Activated CD8-positive, alpha-beta memory T cell treated with anti-CD3 and anti-CD28 coated beads, Interleukin-2, amount 50 U/mL, for 48 hours (primary cell): ENCODE data around the gene ORMDL1.
A peak's percentile ranks its signal among the peaks of the same experiment; 100 is the strongest.

Experiments used
- DNase-seq: peaks from one replicate; pipeline ENCODE4 v3.0.0-alpha.2; 2020

ORMDL1 gene, protein sequence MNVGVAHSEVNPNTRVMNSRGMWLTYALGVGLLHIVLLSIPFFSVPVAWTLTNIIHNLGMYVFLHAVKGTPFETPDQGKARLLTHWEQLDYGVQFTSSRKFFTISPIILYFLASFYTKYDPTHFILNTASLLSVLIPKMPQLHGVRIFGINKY

DNA sequence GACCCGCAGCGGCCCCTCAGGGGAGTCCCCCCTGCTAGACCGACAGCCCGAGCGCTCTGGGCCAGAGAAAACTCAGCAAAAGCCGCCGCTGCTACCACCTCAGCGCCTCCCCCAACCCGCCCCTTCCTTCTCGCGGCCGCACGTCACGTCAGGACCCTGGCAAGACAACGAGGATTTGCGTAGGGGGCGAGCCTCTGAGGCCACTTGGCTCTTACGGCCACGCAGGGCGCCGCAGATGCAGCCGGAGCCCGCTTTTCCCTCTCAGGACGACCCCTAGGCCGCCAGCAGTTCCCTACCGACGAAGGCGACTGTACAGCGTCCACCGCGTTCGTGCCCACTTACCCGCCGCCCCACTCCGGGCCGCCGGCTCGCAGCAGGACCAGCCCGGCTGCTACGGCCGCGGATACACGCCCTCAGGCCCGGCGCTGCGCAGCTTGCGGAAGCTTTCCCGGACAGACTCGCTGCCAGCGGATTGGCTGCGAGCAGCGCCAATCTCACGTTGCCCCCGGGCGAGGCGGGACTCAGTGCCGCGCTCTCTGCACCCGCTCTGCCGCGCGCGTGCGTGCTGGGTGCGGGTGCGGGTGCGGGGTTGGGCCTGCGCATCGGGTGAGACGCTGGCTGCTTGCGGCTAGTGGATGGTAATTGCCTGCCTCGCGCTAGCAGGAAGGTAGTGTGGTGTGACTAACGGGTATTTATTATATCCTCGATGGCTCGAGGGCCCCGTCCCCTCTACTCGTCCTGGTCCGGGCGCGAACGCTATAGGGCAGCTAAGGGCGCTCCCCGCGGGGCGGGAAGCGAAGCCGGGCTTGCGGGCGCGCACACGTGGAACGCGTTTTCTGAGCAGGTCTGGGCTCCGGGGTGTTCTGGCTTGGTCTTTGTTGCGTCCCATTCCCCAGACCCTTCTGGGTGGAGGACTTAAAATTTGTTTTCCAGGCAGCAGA lies at the start of gene ORMDL1, which contains the start of gene PMS1:
ORMDL1 (minus strand) TSS at position 413 of the 941 bp plus-strand sequence. CDS start 1,744 bp downstream, outside the sequence.
PMS1 (plus strand) TSS at position 524 of the 941 bp plus-strand sequence. CDS start 7,360 bp downstream, outside the sequence.
- DNase-seq: peak; percentile 96

DNA sequence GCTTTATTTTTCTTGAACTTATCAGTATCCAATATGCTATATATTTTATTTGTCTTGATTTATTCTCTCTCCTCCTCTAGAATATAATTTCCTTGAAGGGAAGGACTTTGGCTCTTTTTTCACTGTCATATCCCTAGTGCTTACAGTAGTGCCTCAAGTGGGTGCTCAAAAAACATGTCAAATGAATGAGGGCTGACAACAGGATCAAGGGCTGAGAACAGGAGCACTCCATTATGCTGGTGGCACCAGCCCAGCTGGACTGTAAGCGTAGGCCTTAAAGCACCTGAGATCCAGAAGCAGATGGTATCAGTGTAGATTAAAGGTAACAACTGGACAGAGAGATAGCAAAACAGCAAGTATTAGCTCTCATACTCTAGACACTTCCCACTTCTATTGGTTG lies 46.4 kb upstream of the ORMDL1 start:
- DNase-seq: no peak

DNA sequence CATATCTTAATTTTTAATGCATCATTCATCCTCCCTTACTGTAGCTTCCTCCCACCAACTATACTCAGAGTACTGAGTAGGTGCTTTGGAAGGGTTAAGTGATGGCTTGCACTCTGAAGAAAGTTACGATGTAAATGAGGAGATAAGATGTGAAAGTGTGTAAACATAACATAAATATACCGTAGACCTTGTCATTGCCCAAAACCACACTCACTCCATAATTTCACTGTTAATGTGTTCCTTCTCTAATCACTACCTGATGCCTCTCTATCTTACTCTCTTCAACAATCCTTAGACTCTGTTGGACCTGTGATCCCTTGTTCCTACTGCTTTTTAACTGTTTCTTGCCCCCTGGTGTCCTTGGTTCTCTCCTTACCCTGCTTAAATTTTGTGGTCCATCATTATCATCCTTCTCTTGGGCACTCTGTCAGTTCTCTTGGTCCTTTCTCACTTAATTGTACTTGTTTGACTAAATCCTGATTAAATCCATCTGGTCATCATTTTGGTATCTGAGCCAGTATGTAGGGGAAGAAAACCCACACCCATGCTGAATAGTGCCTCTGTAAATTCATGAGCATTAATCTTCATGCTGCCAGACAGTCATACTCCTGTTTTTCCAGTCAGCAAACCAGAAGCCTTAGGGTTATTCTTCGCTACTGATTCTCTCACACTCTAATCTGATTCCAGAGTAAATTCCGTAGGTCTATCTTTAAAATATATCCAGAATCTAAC lies 45.1 kb upstream of the ORMDL1 start:
- no peak for DNase-seq

DNA sequence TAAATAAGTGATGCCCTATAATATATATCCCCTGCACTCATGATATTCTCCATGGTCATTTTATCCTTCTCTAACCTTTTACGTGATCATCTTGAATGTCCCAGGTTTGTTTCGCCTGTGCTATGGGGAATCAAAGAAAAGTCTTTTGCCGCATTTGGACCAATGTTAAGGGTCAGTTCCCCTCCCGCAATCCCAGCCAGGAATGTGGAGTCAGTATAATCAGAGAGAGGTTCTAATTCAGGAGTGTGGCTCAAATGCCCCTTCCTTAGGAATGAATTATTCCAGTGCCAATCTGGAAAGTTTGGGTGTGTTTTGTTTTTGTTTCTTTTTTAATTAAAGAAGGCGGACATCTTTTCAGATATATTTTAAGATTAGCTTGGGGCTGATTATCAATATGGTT lies 41.9 kb upstream of the ORMDL1 start:
- no peak for DNase-seq

DNA sequence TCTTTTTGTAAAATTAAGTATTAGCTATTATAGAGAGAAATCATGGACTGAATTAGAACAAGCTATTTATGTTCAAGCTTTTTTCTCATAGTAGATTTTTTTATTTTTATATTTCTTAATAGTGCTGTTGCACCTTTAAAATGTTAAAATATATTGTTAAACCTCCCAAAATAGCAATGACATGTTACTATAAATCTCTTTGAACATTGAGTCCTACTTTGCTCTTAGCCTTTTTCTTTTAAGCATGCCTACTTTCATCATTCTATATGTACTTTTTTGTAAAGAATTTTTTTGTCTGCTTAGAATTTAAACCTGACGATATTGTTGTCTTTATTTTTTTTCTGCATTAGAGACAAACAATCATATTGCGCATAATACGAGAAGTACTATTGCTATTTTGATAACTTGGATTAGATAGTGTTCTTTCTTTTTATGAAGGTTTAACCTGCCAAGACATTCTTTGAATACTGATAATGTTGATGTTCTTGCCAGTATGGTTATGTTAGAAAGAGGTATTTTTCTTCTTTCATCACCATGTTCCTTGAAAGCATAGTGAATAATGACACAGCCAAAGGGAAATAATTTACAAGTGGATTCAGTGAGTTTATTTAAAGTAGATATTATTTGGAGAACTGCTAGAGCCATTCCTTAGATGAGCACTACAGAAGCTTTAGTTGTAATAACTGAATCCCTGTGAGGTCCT lies 40.7 kb upstream of the ORMDL1 start:
- no peak for DNase-seq

DNA sequence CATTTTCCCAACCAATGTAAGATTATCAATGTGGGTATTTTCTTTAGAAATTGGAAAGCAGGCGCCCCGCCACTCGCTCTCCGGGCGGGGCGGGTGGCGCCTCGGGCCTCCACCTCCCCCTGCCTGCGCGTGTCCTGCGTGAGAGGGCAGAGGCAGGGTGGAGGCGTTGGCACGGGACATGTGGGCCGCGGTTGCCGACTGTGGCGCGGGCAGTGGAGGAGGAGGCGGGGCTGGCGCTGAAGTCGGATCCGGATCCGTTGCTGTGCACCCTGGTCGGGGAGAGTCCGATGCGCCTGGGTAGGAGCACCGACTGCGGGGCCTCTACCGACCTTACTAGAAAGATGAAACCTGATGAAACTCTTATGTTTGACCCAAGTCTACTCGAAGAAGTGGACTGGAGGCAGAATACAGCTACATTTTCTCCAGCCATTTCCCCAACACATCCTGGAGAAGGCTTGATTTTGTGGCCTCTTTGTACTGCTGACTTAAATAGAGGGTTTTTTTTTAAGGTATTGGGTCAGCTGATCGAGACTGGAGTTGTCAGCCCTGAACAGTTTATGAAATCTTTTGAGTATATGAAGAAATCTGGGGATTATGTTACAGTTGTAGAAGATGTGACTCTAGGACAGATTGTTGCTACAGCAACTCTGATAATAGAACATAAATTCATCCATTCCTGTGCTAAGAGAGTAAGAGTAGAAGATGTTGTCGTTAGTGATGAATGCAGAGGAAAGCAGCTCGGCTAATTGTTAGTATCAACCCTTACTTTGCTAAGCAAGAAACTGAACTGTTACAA lies 38.0 kb upstream of the ORMDL1 start:
- no peak for DNase-seq

DNA sequence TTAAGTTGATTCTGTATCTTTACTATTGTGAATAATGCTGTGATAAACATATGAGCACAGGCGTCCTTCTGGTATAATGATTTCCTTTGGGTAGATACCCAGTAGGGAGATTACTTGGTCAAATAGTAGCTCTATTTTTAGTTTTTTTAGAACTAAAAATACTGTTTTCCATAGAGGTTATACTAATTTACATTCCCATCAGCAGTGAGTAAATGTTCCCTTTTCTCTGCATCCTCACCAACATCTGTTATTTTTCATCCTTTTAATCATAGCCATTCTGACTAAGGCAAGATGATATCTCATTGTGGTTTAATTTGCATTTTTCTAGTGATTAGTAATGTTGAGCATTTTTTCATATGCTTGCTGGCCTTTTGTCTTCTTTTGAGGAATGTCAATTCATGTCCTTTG lies 35.2 kb upstream of the ORMDL1 start:
- DNase-seq: no peak

DNA sequence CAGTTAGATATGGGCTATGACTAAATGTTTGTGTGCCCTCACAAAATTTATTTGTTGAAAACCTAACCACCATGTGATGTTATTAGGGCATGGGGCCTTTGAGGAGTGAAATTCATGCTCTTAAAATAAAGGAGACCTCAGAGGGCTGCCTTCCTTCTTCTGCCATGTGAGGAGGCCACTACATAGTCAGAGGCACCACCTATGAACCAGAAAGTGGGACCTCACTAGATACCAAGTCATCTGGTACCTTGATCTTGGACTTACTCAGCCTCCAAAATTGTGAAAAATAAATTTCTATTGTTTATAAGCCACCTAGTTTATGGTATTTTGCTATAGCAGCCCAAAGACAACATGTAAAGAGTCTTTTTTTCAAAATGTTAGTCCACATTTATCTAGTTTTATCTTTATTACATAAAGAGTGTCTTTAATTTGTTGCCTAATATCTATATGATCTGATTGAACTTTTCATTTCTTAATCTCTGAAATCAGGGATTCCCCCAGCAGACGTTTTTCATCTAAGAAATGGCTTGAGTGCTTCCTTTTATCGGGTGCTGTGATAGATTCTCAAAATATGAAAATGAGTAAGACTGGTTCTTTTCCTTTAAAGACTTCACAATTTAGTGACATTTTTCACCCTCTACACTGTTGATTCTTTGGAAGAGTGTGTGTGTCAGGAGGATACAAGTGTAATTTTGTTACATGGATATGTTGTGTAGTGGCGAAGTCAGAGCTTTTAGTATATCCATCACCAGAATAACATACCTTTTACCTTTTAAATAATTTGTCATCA lies 34.3 kb upstream of the ORMDL1 start:
- DNase-seq: no peak

DNA sequence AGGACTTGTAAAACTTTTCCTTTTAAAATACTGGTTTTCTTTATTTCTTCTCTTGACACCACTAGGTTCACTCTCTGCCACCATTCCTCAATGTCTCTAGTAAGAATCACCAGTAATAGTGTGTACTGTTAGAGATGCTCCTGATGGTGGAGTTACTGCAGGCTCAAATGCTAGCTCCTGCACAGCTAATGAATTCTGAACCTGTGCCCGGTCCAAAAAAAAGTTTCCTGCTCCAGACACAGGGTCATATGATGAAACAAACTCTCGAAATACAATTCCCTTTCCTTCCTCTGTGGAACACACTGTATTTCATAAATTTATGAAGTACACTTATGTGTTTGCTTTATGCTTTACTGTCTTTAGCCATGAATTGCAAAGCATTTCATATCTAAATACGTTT lies 19.3 kb upstream of the ORMDL1 start:
- DNase-seq: no peak

DNA sequence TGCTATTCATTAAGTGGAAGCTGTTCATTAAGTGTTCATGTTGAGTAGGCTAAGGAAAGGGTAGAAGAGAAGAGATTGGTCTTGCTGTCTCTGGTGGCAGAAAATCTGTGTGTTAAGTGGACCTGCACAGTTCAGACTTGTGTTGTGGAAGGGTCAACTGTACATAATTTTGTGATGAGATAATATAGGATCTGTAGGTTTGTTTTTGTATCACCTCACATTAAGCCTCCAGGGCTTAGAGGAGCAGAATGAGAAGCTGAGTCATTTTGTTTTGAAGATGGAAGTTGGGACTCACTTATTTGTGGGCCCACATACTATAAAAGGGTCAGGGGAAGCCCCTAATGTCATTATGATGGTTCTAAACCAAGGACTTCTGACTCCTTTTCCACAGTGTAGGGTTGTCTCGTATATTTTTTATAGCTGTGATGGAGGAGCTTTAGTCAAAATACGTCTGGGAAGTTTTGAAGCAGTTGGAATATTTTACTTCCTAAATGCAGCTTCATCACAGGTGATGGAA lies 18.3 kb upstream of the ORMDL1 start:
- no peak for DNase-seq

DNA sequence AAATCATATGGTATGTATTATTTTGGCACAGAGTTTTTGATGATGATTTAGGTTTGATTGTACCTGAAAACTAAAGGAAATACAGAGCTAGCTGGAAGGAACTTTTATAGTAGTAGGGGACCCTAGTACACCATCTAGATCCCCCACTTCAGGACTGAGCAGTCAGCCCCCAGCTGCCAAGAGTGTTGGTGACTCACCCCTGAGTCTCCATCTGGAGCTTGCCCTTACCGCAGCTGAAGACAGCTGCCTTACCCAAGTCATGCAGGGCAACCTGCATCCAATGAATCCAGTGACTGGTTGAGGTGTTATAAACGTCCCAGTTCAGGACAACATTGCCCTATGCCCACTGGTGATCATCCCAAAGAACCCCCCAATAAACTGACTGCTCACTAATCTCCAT lies 15.4 kb upstream of the ORMDL1 start:
- no peak for DNase-seq

DNA sequence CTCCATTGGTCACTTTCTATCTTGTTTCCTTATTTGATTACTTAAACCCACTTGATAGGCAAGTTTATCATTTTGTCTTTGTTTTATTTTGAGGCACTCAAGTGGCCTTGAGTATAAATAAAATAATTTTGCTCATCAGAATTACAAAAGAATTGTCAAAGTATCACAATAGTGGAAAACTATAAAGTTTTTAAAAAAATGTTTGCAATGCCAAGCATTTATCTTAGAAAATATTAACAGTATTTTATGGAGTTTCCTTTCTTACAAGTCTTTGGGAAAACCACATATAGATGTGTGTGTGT lies 14.8 kb upstream of the ORMDL1 start:
- DNase-seq: no peak

DNA sequence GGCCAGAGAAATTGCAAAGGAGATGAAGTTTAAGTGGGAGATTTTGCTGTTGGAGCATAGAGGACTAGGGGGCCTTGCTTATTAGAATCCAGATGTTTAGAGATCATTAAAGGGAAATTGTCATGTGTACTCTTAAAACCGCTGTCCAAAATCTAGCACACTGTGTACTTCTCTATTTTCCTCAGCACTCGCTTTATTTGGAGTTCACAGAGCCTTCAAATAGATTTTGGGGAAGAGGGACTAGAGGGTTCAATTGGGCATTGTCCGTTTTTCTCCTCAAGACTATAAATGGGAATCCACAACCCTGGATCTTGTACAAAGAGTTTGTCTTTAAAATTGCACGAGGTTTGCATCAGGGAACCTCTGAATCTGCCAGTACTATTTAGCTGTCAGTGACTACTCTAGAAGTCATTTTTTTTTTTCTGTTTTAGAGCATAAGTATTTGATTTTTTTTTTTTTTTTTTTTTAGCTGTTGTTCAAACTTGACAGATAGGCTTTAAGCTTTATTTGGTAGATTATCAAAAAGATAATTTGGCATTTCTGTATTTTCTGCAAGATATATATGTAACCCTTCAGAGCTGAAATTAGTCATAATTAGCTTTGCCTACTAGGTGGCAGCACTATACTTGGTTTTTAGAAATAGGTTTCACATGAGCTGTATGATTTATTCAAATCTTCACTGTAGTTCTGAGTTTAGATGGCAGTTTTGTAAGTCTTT lies 14.3 kb upstream of the ORMDL1 start:
- no peak for DNase-seq

DNA sequence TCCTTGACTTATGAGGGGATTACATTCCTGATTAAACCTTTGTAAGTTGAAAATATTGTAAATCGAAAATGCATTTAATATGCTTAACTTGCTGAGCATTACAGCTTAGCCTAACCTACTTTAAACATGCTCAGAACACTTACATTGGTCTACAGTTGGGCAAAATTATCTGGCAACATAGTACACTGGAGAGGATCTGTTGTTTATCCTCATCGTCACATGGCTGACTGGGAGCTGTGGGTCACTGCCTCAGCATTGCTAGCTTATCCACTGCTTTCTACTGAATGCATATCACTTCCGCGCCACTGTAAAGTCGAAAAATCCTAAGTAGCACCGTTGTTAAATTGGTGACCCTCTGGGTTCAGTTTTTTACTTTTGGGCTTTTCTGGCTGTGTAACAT lies 13.8 kb upstream of the ORMDL1 start:
- DNase-seq: no peak

DNA sequence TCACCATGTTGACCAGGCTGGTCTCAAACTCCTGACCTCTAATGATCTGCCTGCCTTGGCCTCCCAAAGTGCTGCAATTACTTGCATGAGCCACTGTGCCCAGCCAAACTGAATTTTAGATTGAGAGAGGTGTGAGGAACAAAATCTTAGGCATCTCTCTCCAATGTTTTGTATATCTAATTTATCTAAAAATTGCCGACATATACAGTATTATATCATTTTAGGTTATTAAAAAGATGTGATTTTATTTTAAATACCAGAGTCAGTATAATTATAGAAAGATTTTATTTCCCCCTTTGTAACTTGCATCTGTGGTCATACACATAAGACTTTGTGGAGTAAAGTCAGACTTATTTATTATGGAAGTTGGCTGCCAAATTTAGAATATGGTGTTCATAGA lies 10.2 kb upstream of the ORMDL1 start:
- no peak for DNase-seq

DNA sequence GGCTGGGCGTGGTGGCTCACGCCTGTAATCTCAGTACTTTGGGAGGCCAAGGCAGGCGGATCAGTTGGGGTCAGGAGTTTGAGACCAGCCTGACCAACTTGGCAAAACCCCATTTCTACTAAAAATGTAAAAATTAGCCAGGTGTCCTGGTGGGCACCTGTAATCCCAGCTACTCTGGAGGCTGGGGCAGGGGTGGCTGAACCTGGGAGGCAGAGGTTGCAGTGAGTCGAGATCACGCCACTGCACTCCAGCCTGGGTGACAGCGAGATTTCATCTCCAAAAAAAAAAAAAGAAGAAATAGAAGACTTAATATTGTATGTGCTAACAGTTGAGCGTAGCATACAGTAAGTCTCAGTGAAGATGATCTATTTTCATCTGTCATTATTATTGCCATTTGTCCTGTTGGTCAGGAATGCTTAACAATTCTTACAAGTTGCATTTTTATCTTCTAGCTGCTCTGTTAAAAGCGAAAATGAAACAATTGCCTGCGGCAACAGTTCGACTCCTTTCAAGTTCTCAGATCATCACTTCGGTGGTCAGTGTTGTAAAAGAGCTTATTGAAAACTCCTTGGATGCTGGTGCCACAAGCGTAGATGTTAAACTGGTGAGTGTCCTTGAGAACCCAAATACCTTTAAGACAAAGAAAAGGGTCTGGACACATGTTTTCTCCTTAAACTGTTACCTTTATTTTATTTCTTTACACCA lies 7.4 kb upstream of the ORMDL1 start:
- no peak for DNase-seq

DNA sequence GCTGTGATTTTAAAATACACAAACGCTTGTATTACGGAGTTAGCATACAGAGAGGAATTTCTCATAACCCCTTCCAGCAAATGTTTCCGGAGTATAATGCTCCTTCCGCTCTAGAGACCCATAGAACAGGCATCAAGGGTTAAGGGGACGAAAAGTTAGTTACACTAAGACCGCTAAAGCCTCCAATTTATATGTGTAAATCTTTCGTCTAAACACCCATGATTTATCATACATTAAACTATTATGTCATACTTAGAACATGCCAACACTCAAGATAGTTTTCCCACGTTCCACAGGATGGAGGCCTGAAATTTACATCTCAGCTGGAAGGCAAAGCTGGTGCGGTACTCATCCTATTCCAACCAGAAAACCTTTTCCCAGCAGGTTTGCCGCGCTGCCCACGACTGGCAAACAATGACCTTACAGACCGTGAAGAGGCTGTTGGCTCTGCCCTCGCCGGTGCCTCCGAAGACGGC lies 650 bp downstream of the ORMDL1 start:
- DNase-seq: no peak

DNA sequence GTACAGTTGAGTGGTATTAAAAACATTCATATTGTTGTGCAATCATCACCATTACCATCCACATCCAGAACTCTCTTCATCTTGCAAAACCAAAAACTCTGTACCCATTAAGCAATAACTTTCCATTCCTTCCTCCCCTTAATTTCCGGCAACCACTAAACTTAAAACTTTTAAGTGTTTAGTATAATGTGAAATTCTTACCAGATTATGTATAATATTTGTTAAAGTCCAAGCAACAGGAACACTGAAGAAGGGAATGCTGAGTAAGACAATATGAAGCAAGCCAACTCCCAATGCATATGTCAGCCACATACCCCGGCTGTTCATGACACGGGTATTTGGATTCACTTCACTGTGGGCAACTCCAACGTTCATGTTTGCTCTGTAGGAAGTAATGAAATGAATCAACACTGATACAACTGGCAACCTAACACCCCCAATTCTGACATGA lies 1.9 kb downstream of the ORMDL1 start:
- DNase-seq: no peak

DNA sequence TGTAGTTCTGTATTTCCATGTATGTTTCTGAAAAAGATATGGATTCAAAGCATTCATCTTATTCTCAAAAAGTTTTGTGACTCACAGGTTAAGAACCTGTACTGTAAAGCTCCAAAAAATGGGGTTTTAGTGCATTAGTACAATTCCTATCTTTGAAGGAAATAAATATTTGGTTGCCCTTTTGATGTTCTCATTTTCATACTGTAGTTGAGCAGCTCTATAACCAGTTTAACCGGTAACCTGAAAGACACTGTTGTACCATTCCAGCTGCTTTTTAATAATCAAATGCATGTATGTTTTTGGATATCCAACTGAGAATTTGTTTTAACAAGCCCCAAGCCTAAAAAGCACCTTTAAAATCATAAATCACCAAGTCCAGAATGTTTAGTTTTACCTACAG lies 11.9 kb downstream of the ORMDL1 start:
- DNase-seq: no peak
